Uterus (tissue), 4 donors: Measurements from ENCODE around the gene HSD17B4. TPM values are rescaled to one million over a fixed set of nuclear protein-coding genes. Genes with fewer than 3 reads are reported as not detected.
A peak's percentile ranks its signal among the peaks of the same experiment; 100 is the strongest.
"Not testable (repeated sequence)": the region's sequence is repeated elsewhere in the genome, so short reads cannot be mapped to it uniquely, and the experiment has no call there.

Source experiments
- DNase-seq, 2 donors: peaks; one replicate each; pipeline ENCODE4 v3.0.0-alpha.2; 2019 to 2020
- H3K27ac ChIP-seq, 2 donors: fragments of 200-600 bp; sonication (generic); 1 replicate in 1 of 2; 2 replicates in 1 of 2; pipeline ENCODE4 v1.5.1; 2016 to 2018
- H3K27me3 ChIP-seq, 2 donors: fragments of 200-600 bp; sonication (generic); one replicate each; pipeline ENCODE4 v1.5.1; 2018 to 2019; ENCODE audit warnings: control low read depth in 1 of 2
- H3K36me3 ChIP-seq, 2 donors: fragments of 200-600 bp; sonication (generic); one replicate each; pipeline ENCODE4 v1.5.1; 2019; ENCODE audit warnings: control low read depth in 1 of 2
- H3K4me1 ChIP-seq, 2 donors: fragments of 200-600 bp; sonication (generic); one replicate each; pipeline ENCODE4 v1.5.1; 2018 to 2019; ENCODE audit warnings: control low read depth in 1 of 2
- H3K4me3 ChIP-seq, 2 donors: fragments of 200-600 bp; sonication (generic); 1 replicate in 1 of 2; 2 replicates in 1 of 2; pipeline ENCODE4 v1.5.1; 2018 to 2019; ENCODE audit warnings: mild to moderate bottlenecking in 1 of 2
- H3K9me3 ChIP-seq, 2 donors: fragments of 200-600 bp; sonication (generic); one replicate each; pipeline ENCODE4 v1.5.1; 2019; ENCODE audit warnings: control low read depth in 1 of 2
- CTCF ChIP-seq, 4 experiments: fragments of 200-600 bp in 2 of 4; fragments of 450-650 bp in 2 of 4; sonication (generic) in 2 of 4; IDR thresholded peaks; one replicate each; pipeline ENCODE4 v1.5.1; 2016 to 2019; ENCODE audit warnings: antibody characterized with exemption in 4 of 4, mild to moderate bottlenecking in 2 of 4, moderate library complexity in 1 of 4
- POLR2A ChIP-seq, 2 donors: fragments of 450-650 bp; IDR thresholded peaks; one replicate each; pipeline ENCODE4 v1.6.1; 2016; ENCODE audit warnings: antibody characterized with exemption in 2 of 2, mild to moderate bottlenecking in 1 of 2, moderate library complexity in 1 of 2
- intact Hi-C: fragments of 100-400 bp; cut with DNase I; formaldehyde crosslinking; loops from one replicate; pipeline ENCODE4 v1.15.1; 2023; ENCODE audit warnings: low total_unique reads
- total RNA-seq, 4 donors: library from RNA; depleted of rRNA in 3 of 4; stranded (reverse); fragments of >200 nt in 3 of 4; gene quantifications; one replicate each; pipeline versions ENCODE4 v1.1.0 to v1.2.4, GENCODE V29; 2014 to 2023
- donor health status: DM: yes; HTN: yes; CAD: no.

HSD17B4 gene
- total RNA-seq, 4 donors from 2014 or later, result 93.8 to 167 (median 150) TPM

- Histone ChIP-seq H3K4me3 (no peak overlapping the region), H3K27me3 (no peaks in the 10 kb centered on the region), H3K36me3 (no peaks in the 10 kb centered on the region), H3K27ac (no peak overlapping the region), H3K9me3 (no peaks in the 10 kb centered on the region), H3K4me1 (no peaks in the 10 kb centered on the region)
- TF ChIP-seq POLR2A (IDR thresholded peaks at IDR 0.05), result no peak
- TF ChIP-seq CTCF (IDR thresholded peaks at IDR 0.05), result no peak
- intact Hi-C loops, result loop anchor here (10.0 kb wide), 1 partner anchor 145 kb away; no protein-coding TSS in a partner anchor
- DNase-seq, result no peak
Observed at GRCh38 chr5:119409235-119409815, 43.0 kb upstream of the HSD17B4 start.

GRCh38 chr5:119410448-119411159 lies 41.7 kb upstream of the HSD17B4 start:
- intact Hi-C loops, result loop anchor here (10.0 kb wide), 1 partner anchor 426 kb away; the partner anchor contains the start of gene DTWD2
- no peaks in the 10 kb centered on the region for H3K9me3 ChIP-seq

GRCh38 chr5:119411361-119412278 lies 40.7 kb upstream of the HSD17B4 start:
- no peak for TF ChIP-seq POLR2A (IDR thresholded peaks at IDR 0.05)
- TF ChIP-seq CTCF (IDR thresholded peaks at IDR 0.05), result peak; percentile 87 to 92 (median 90)
- H3K27me3 ChIP-seq, result no peaks in the 10 kb centered on the region
- H3K36me3 ChIP-seq, result no peaks in the 10 kb centered on the region
- H3K9me3 ChIP-seq, result no peaks in the 10 kb centered on the region
- no peaks in the 10 kb centered on the region for H3K4me1 ChIP-seq
- peak overlapping the region; percentile 81 to 84 for H3K27ac ChIP-seq
- intact Hi-C loops, result loop anchor here (10.0 kb wide), 1 partner anchor 427 kb away; the partner anchor contains the start of gene DTWD2
- peak; percentile 38 to 68 for DNase-seq
- peak overlapping the region; percentile 34 to 41 for H3K4me3 ChIP-seq

More at GRCh38 chr5:119410448-119411159, 41.7 kb upstream of the HSD17B4 start:
- H3K4me3 ChIP-seq, result no peak overlapping the region
- DNase-seq, result no peak
- no peaks in the 10 kb centered on the region for H3K4me1 ChIP-seq
- no peak for TF ChIP-seq POLR2A (IDR thresholded peaks at IDR 0.05)
- no peak for TF ChIP-seq CTCF (IDR thresholded peaks at IDR 0.05)
- H3K27ac ChIP-seq, result no peak overlapping the region
- no peaks in the 10 kb centered on the region for H3K27me3 ChIP-seq
- H3K36me3 ChIP-seq, result no peaks in the 10 kb centered on the region

- Histone ChIP-seq H3K27me3 (no peaks in the 10 kb centered on the region), H3K9me3 (no peaks in the 10 kb centered on the region), H3K27ac (no peak overlapping the region), H3K36me3 (no peaks in the 10 kb centered on the region), H3K4me3 (peak overlapping the region in 1 of 2 donors; percentile 41), H3K4me1 (no peaks in the 10 kb centered on the region)
- TF ChIP-seq POLR2A (IDR thresholded peaks at IDR 0.05) (no peak), CTCF (IDR thresholded peaks at IDR 0.05) (no peak)
- no peak for DNase-seq
- intact Hi-C loops, result loop anchor here (10.0 kb wide), 1 partner anchor 428 kb away; the partner anchor contains the start of gene DTWD2
Observed at GRCh38 chr5:119412279-119413227, 39.7 kb upstream of the HSD17B4 start.

GRCh38 chr5:119414124-119414734 lies 38.1 kb upstream of the HSD17B4 start:
- H3K36me3 ChIP-seq, H3K27ac ChIP-seq, DNase-seq, H3K4me1 ChIP-seq, H3K9me3 ChIP-seq, H3K4me3 ChIP-seq, H3K27me3 ChIP-seq: not testable (repeated sequence)
- intact Hi-C loops, result loop anchor here (10.0 kb wide), 1 partner anchor 429 kb away; the partner anchor contains the start of gene DTWD2
